Left lung (tissue), 10 donors: ENCODE results near the gene MMD. TPM values are rescaled to one million over a fixed set of nuclear protein-coding genes. Genes with fewer than 3 reads are reported as not detected.
A peak's percentile ranks its signal among the peaks of the same experiment; 100 is the strongest.
"Not testable (repeated sequence)": the region's sequence is repeated elsewhere in the genome, so short reads cannot be mapped to it uniquely, and the experiment has no call there.

Experiments
- ATAC-seq: fragments of 200-7000 bp; cut with Tn5 transposase; one replicate; pipeline ENCODE4 v1.9.1; 2020; ENCODE audit warnings: moderate library complexity
- DNase-seq, 4 donors: peaks; one replicate each; pipeline ENCODE4 v3.0.0-alpha.2; 2013 to 2020
- H3K27ac ChIP-seq, 2 donors: fragments of 200-600 bp; sonication (generic) in 1 of 2; one replicate each; pipeline versions ENCODE4 v1.5.0 to v1.8.0; 2020 to 2021
- H3K27me3 ChIP-seq, 2 donors: fragments of 200-600 bp; sonication (generic) in 1 of 2; one replicate each; pipeline versions ENCODE4 v1.5.0 to v1.8.0; 2020 to 2021
- H3K36me3 ChIP-seq, 2 donors: fragments of 200-600 bp; sonication (generic) in 1 of 2; one replicate each; pipeline versions ENCODE4 v1.5.0 to v1.8.0; 2020 to 2021
- H3K4me1 ChIP-seq, 2 donors: fragments of 200-600 bp; one replicate each; pipeline ENCODE4 v1.8.0; 2021
- H3K4me3 ChIP-seq, 2 donors: fragments of 200-600 bp; sonication (generic) in 1 of 2; one replicate each; pipeline versions ENCODE4 v1.5.0 to v1.8.0; 2020 to 2021; ENCODE audit warnings: mild to moderate bottlenecking in 1 of 2
- H3K9me3 ChIP-seq, 2 donors: fragments of 200-600 bp; sonication (generic) in 1 of 2; one replicate each; pipeline versions ENCODE4 v1.5.0 to v1.8.0; 2020 to 2021
- CTCF ChIP-seq, 2 donors: fragments of 200-600 bp; sonication (generic) in 1 of 2; IDR thresholded peaks; one replicate each; pipeline versions ENCODE4 v1.5.0 to v1.8.0; 2021; ENCODE audit warnings: antibody characterized with exemption in 2 of 2
- intact Hi-C, 2 donors: fragments of 100-400 bp; cut with DNase I; formaldehyde crosslinking; loops; one replicate each; pipeline versions ENCODE4 v1.11.2 to v1.14.2; 2022
- polyA plus RNA-seq, 6 donors: library from polyadenylated mRNA; unstranded; fragments of 120-200 nt; gene quantifications; one replicate each; pipeline ENCODE4 v1.2.1, GENCODE V29; 2013; ENCODE audit not compliant: insufficient read length in 6 of 6
- total RNA-seq, 2 donors: library from RNA; stranded (reverse); fragmentation: NEBNext Ultra II Directional; extraction: Animal tissue kit (Norgen Biotek cat#: 25700); gene quantifications; one replicate each; pipeline ENCODE4 v1.2.1, GENCODE V29; 2021
- donor health status: DM: no; HTN: yes; CAD: no.
- donor health status: DM: no; HTN: no; CAD: no.

The MMD gene
- total and polyA plus RNA-seq, 8 donors = 19.0 to 29.7 (median 25.1) TPM

GRCh38 chr17:55434721-55435120 lies 13.1 kb upstream of the MMD start:
- Histone ChIP-seq H3K4me3 (no peak overlapping the region), H3K27ac (no peak overlapping the region), H3K27me3 (no peaks in the 10 kb centered on the region), H3K36me3 (no peaks in the 10 kb centered on the region), H3K9me3 (no peaks in the 10 kb centered on the region), H3K4me1 (peaks cover 4 to 30% of the 10 kb centered on the region in 2 donors)
- intact Hi-C loops = no loop called here
- no peak for TF ChIP-seq CTCF (IDR thresholded peaks at IDR 0.05)
- ATAC-seq = no peak
- DNase-seq = no peak

DNA sequence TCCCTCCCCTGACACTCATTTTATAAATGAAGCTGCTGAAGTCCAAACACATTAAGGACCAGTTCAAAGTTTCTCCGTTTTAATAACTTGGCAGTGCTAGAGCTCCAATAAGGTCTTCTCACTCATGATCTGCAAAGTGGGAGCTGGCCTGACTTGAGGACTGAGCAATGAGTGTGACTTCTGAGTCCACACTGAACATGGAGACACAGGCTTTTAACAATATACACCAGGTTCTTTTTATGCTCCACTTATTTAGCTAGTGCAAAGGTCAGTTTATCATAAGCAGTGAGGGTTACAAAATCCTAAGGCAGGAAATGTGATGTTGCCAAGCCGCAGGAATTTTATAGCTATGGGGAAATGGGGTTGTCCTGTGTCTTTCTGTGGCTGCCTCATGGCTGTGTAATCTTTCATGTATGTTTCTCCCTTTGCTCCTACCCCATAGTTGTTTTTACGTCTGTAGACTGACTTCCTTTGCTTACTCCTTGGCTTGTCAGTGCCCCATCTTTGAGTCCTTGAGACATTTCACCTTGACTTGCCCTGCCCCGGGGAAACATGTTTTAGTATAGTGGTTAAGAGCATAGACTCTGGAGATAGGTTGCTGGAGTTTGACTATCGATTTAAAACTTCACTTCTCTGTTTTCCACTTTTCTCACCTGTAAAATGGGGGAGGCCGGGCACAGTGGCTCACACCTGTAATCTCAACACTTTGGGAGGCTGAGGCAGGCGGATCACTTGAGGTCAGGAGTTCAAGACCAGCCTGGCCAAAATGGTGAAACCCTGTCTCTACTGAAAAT lies 12.2 kb upstream of the MMD start:
- Histone ChIP-seq H3K36me3 (no peaks in the 10 kb centered on the region), H3K27ac (peak overlapping the region; percentile 7 to 53), H3K9me3 (no peaks in the 10 kb centered on the region), H3K4me3 (no peak overlapping the region), H3K4me1 (peaks cover 4 to 30% of the 10 kb centered on the region in 2 donors), H3K27me3 (no peaks in the 10 kb centered on the region)
- peak in 2 of 4 donors; percentile 72 to 87 for DNase-seq
- no peak for TF ChIP-seq CTCF (IDR thresholded peaks at IDR 0.05)
- intact Hi-C loops = no loop called here
- peak; percentile 74 for ATAC-seq

GRCh38 chr17:55433029-55433628 lies 11.5 kb upstream of the MMD start:
- Histone ChIP-seq H3K4me3 (no peak overlapping the region), H3K27me3 (no peaks in the 10 kb centered on the region), H3K27ac (peak overlapping the region in 1 of 2 donors; percentile 53), H3K9me3 (no peaks in the 10 kb centered on the region), H3K36me3 (no peaks in the 10 kb centered on the region), H3K4me1 (peaks cover 4 to 30% of the 10 kb centered on the region in 2 donors)
- ATAC-seq = peak; percentile 58
- no peak for TF ChIP-seq CTCF (IDR thresholded peaks at IDR 0.05)
- intact Hi-C loops = no loop called here
- no peak for DNase-seq

- no peak for TF ChIP-seq CTCF (IDR thresholded peaks at IDR 0.05)
- no peak overlapping the region for H3K4me3 ChIP-seq
- H3K27me3 ChIP-seq = no peaks in the 10 kb centered on the region
- H3K9me3 ChIP-seq = no peaks in the 10 kb centered on the region
- peak overlapping the region in 1 of 2 donors; percentile 53 for H3K27ac ChIP-seq
- H3K4me1 ChIP-seq = peaks cover 4 to 29% of the 10 kb centered on the region in 2 donors
- no peak for DNase-seq
- peak; percentile 16 for ATAC-seq
- intact Hi-C loops = no loop called here
- H3K36me3 ChIP-seq = no peaks in the 10 kb centered on the region
Observed at GRCh38 chr17:55432358-55433028, 10.9 kb upstream of the MMD start.

DNA sequence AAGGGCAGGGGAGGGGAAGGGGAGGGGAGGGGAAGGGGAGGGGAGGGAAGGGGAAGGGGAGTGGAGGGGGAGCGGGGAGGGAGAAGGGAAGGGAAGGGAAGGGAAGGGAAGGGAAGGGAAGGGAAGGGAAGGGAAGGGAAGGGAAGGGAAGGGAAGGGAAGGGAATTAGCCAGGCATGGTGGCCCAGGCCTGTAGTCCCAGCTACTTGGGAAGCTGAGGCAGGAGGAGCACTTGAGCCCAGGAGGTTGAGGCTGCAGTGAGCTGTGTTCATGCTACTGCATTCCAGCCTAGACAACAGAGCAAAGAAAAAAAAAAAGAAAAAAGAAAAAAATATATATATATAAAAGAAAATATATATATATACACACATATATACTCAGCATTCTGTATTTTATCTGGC lies 10.3 kb upstream of the MMD start:
- H3K36me3 ChIP-seq, H3K4me3 ChIP-seq, H3K9me3 ChIP-seq, intact Hi-C loops, DNase-seq, ATAC-seq, H3K27me3 ChIP-seq, H3K27ac ChIP-seq: not testable (repeated sequence)
- peaks cover 4 to 24% of the 10 kb centered on the region in 2 donors for H3K4me1 ChIP-seq
